WERI-Rb-1 (cell line): ENCODE results near the gene TSACC.
"Not testable (repeated sequence)": the region's sequence is repeated elsewhere in the genome, so short reads cannot be mapped to it uniquely, and the experiment has no call there.

Source experiments
- DNase-seq: peaks from one replicate; pipeline ENCODE4 v3.0.0-alpha.2; 2020
- H3K27ac ChIP-seq: fragments of 250-450 bp; sonication (Bioruptor Pico); 2 replicates; pipeline ENCODE4 v1.5.1; 2020; ENCODE audit warnings: mild to moderate bottlenecking, moderate library complexity
- H3K27me3 ChIP-seq: fragments of 250-450 bp; sonication (Bioruptor Pico); 2 replicates; pipeline ENCODE4 v1.5.1; 2021; ENCODE audit warnings: mild to moderate bottlenecking, low read depth, moderate library complexity; ENCODE audit not compliant: insufficient read depth, severe bottlenecking
- H3K36me3 ChIP-seq: fragments of 250-450 bp; sonication (Bioruptor Pico); 2 replicates; pipeline ENCODE4 v1.5.1; 2020; ENCODE audit warnings: mild to moderate bottlenecking, moderate library complexity
- H3K4me3 ChIP-seq: 2 replicates; pipeline ENCODE4 v1.5.1; 2011; ENCODE audit warnings: low read depth, mild to moderate bottlenecking, control low read depth, low read length
- H3K9me3 ChIP-seq: fragments of 250-450 bp; sonication (Bioruptor Pico); 2 replicates; pipeline ENCODE4 v1.5.1; 2021; ENCODE audit warnings: mild to moderate bottlenecking, moderate library complexity; ENCODE audit not compliant: severe bottlenecking
- TF ChIP-seq, protein P1 (sequence below): IDR thresholded peaks from 2 replicates; pipeline ENCODE4 v1.5.1; 2011; ENCODE audit warnings: low read depth, mild to moderate bottlenecking, control low read depth, inconsistent platforms, low read length

The TSACC gene

DNA sequence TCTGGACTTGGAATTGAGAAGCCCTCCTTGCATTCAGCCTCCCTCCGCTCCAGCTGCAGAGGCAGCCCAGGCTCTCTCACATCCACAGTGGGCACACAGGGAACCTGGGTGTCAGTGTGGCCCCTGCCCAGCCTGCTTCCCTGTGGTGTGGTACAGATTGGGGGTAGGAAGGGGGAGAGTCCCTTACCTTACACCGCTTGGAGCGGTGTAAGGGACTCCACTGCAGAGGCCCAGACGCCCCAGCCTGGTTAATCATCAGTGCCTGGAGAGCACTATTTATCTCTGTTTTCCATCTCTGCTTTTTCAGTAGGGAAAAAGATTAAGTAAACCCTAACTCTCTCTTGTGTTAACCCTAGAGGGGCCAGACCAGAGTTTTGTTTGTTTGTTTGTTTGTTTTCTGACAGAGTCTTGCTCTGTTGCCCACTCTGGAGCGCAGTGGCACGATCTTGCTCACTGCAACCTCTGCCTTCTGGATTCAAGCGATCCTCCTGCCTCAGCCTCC, 29.9 kb downstream of the TSACC start:
- Histone ChIP-seq H3K27ac (no peak overlapping the region), H3K36me3 (no peaks in the 10 kb centered on the region; the same call in 1 of the 2 replicates), H3K4me3 (no peak overlapping the region), H3K27me3 (no peaks in the 10 kb centered on the region), H3K9me3 (no peaks in the 10 kb centered on the region)
- no peak for DNase-seq
- TF ChIP-seq, protein P1, sequence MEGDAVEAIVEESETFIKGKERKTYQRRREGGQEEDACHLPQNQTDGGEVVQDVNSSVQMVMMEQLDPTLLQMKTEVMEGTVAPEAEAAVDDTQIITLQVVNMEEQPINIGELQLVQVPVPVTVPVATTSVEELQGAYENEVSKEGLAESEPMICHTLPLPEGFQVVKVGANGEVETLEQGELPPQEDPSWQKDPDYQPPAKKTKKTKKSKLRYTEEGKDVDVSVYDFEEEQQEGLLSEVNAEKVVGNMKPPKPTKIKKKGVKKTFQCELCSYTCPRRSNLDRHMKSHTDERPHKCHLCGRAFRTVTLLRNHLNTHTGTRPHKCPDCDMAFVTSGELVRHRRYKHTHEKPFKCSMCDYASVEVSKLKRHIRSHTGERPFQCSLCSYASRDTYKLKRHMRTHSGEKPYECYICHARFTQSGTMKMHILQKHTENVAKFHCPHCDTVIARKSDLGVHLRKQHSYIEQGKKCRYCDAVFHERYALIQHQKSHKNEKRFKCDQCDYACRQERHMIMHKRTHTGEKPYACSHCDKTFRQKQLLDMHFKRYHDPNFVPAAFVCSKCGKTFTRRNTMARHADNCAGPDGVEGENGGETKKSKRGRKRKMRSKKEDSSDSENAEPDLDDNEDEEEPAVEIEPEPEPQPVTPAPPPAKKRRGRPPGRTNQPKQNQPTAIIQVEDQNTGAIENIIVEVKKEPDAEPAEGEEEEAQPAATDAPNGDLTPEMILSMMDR: no peak

DNA sequence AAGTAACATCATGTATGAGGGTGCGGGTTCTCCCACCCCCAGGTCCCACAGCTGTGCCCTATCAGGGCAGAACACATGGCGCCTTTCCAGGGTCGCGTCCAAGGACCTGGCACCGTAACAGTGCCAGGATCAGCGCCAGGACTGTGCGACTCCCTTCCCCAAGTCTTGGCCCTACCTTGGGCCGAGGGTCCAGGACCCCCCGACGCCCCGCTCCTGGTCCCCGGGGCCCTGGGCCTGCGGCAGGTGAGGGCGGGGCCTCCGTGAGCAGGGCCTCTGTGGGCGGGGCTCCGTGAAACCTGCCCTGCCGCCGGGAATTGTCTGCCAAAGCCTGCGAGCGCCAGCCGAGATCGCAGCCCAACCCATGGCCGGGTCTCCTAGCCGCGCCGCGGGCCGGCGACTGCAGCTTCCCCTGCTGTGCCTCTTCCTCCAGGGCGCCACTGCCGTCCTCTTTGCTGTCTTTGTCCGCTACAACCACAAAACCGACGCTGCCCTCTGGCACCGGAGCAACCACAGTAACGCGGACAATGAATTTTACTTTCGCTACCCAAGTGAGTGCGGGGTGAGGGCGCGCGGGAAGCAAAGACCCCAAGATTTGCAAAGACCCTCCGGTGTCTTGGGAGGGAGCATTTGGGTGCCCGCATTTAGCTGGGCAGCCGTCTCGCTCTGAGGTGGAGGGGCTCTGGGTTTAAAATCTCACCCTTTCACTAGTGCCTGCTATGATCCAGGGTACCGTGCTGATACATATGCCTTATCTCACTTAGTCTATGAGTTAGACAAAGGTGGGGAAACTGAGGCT, 30.8 kb downstream of the TSACC start, which contains the start of gene RHBG:
TSS of gene RHBG (plus strand) at position 323 of the 796 bp plus-strand sequence. CDS start at position 362, 39 bp downstream.
- H3K27ac ChIP-seq: no peak within 1 kb of the TSS
- TF ChIP-seq, protein P1: no peak
- H3K36me3 ChIP-seq: no peaks in the 10 kb centered on the region; the same call in 1 of the 2 replicates
- no peak for DNase-seq
- H3K9me3 ChIP-seq: no peaks in the 10 kb centered on the region
- no peaks in the 10 kb centered on the region for H3K27me3 ChIP-seq
- no peak within 1 kb of the TSS for H3K4me3 ChIP-seq

DNA sequence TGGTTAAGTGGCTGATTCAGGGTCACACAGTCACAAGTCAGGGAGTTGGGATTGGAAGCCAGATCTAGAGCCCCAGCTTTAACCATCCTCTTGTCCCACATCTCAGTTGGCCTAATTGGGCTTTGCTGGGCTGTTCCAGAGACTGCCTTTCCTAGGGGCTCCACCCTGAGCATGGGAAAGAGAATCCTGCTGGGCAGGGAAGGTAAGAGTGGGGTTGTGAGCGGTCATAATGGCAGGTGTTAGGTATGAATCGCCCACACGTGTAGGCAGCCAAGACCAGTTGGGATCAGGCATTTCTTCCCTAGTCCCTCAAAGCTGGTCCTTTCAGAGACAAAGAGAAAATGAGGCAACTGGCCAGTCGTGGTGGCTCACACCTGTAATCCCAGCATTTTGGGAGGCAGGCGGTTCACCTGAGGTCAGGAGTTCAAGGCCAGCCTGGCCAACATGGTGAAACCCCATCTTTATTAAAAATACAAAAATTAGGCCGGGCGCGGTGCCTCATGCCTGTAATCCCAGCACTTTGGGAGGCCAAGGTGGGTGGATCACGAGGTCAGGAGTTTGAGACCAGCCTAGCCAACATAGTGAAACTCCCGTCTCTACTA, 31.5 kb downstream of the TSACC start:
- H3K9me3 ChIP-seq, H3K4me3 ChIP-seq, H3K27me3 ChIP-seq, H3K36me3 ChIP-seq, H3K27ac ChIP-seq, DNase-seq: not testable (repeated sequence)

DNA sequence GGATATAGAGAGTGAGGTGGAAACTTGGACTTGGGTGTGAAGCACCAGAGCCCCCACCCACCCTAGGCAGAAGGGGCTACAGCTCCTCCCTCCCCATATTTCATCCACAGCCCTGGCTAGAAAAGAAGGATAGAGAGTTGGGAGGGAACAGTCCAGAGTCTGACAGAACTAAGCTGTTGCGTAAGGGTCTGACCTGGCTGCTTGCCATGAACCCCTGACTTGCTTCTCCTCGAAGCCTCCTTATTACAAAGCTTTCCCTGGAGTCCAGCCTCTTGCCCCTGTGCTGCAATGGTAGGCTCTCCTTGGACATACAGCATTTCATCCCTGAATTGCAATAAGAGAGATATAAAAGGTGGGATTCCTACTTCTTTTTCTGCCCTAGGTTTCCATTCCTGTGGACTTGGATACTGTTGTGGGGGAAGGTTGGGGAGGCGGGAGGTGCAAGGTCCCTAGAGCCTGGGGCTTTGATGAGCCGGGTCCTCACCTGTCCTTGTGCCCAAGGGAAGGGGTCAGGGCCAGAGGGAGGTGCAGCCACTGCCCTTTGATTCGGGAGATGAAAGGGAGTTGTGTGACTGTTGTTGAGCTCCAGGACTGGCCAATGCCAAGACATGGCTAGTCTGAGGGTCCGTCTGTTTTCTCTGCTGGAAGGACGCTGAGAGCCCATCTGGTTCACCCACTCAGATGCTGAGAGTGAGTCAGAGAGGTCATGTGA, 33.4 kb downstream of the TSACC start:
- Histone ChIP-seq H3K27me3 (no peaks in the 10 kb centered on the region), H3K9me3 (no peaks in the 10 kb centered on the region), H3K4me3 (no peak overlapping the region), H3K27ac (no peak overlapping the region), H3K36me3 (no peaks in the 10 kb centered on the region)
- TF ChIP-seq, protein P1: no peak
- no peak for DNase-seq

DNA sequence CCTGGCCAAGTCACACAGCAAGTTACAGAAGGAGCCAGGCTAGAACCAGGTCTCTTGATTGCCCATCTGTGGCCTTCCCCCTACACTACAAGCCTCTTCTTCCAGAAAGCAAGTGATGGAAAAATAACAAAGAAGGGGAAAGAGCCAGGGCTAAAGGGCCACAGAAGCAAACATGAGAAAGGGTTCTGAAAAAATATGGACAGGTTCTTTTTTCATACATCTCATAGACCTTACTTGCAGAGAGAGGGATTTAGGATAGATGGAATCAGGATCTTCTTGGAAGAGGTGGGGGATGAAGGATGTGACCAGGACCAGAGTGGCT, 33.9 kb downstream of the TSACC start:
- Histone ChIP-seq H3K9me3 (no peaks in the 10 kb centered on the region), H3K36me3 (no peaks in the 10 kb centered on the region), H3K4me3 (no peak overlapping the region), H3K27ac (no peak overlapping the region), H3K27me3 (no peaks in the 10 kb centered on the region)
- DNase-seq: no peak
- TF ChIP-seq, protein P1: no peak

DNA sequence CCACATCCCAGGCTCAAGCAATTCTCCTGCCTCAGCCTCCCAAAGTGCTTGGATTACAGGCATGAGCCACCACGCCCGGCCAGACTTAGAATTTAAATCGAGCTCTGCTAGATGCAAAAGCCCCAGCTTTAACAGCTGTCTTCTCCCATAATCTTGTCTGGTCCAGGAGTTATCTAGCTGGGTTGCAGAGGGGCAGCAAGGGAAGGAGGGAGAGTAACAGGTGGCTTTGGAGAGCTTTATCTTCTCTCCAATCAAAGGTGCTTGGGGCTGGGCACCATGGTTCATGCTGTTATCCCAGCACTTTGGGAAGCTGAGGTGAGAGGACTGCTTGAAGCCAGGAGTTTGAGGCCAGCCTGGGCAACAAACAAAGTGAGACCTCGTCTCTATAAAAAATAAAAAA, 34.5 kb downstream of the TSACC start:
- peak; percentile 90 for DNase-seq
- H3K36me3 ChIP-seq: no peaks in the 10 kb centered on the region
- H3K4me3 ChIP-seq: no peak overlapping the region
- no peaks in the 10 kb centered on the region for H3K9me3 ChIP-seq
- TF ChIP-seq, protein P1: no peak
- no peaks in the 10 kb centered on the region for H3K27me3 ChIP-seq
- no peak overlapping the region for H3K27ac ChIP-seq
